ENCODE measurements around the gene DPM1.

DNA sequence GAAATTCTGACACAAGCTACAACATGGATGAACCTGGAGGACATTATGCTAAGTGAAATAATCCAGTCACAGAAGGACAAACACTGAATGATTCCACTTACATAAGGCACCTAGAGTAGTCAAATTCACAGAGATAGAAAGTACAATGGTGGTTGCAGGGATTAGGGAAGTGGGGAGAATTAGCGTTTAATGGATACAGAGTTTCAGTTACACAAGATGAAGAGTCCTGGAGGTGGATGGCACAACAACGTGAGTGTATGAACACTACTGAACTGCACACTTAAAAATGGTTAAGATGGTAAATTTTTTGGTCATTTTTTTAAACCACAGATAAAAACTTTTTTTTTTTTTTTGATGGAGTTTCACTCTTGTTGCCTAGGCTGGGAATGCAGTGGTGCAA is 25.0 kb upstream of the DPM1 start:
- TF ChIP-seq CTCF (IDR thresholded peaks at IDR 0.05): no peak
- no peak for TF ChIP-seq POLR2A (IDR thresholded peaks at IDR 0.05)

Measured in thyroid gland (tissue), 4 donors.